Activated CD8-positive, alpha-beta memory T cell treated with anti-CD3 and anti-CD28 coated beads, Interleukin-2, amount 50 U/mL, for 1 hour (primary cell): Measurements from ENCODE around the gene OR56A5.

ENCODE experiments used
- DNase-seq: peaks from one replicate; pipeline ENCODE4 v3.0.0-alpha.2; 2020; ENCODE audit errors: extremely low read depth

The OR56A5 gene

GRCh38 chr11:5932671-5933070 is 35.6 kb downstream of the OR56A5 start:
- no peak for DNase-seq

GRCh38 chr11:5931061-5931460 is 37.2 kb downstream of the OR56A5 start:
- no peak for DNase-seq

DNA sequence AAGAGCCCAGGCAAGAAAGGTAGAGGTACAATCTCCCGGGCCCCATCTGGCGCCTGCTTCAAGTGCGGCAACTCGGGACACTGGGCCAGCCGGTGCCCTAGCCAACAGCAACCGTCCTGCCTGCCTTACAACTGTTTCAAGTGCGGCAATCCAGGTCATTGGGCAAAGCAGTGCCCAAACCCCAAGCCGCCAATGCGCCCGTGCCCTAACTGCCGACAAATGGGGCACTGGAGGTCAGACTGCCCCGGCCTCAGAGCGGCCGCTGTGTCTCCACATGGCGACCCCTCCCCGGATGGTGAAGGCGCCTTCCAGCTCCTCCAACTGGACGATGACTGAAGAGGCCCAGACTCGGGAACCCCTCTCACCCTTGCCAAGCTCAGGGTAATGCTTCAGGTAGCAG is 37.7 kb downstream of the OR56A5 start:
- no peak for DNase-seq

- no peak for DNase-seq
Measured at GRCh38 chr11:5929571-5930368, 38.5 kb downstream of the OR56A5 start.

- DNase-seq = no peak
Measured at GRCh38 chr11:5928811-5929210, 39.5 kb downstream of the OR56A5 start.

DNA sequence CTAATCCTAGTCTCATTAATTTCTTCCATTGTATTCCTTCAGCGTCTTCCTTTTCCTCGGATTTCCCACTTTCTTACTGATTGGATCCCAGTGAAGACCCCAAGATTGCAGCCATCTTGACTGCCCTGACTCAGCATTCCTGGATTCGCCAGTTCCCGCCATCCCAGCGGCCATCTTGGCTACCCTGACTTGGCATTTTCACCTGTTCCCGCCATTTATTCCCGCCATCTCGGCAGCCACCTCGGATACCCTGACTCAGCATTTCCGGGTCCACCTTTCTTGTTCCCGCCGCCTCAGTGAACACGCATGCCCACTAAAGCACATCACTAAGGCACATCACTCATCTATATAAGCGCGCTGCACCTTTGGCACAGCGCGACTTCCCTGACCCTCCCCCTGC is 40.0 kb downstream of the OR56A5 start:
- DNase-seq = no peak

- DNase-seq = no peak
Measured at GRCh38 chr11:5923794-5924193, 44.5 kb downstream of the OR56A5 start.

DNA sequence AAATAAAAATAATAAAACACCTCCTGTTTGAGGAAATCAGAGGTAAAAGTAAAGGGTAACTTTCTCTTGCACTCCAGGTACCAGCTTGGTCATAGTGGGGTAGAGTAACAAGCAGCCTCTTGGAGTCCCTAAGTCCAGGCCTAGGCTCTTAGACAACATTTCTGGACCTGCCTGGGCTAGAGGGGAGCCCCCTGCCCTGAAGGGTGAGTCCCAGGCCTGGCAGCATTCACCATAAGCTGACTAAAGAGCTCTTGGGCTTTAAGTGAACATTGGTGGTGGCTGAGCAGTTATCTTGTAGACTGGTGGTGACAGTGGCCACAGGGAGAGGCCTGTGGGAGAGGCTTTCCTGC is 44.9 kb downstream of the OR56A5 start:
- no peak for DNase-seq

GRCh38 chr11:5922749-5923426 is 45.4 kb downstream of the OR56A5 start:
- no peak for DNase-seq
